Measurements from ENCODE around the gene ZNF205. TPM values are rescaled to one million over a fixed set of nuclear protein-coding genes. Genes with fewer than 3 reads are reported as not detected.

ZNF205 gene
- total RNA-seq, 4 donors from 2014 or later = 9.7 to 13.9 (median 11.9) TPM

GRCh38 chr16:3086596-3087242 is 25.7 kb upstream of the ZNF205 start:
- intact Hi-C loops (cut with DNase I) = no loop called here
- Histone ChIP-seq H3K36me3 (no peaks in the 10 kb centered on the region), H3K27me3 (peaks cover 0 to 26% (median 0%) of the 10 kb centered on the region in 4 donors), H3K27ac (peak overlapping the region; percentile 19 to 84 (median 50)), H3K9me3 (no peaks in the 10 kb centered on the region), H3K4me1 (peaks cover 0 to 23% (median 0%) of the 10 kb centered on the region in 3 donors), H3K4me3 (peak overlapping the region; percentile 6 to 48 (median 22))
- WGBS, 2 donors = 49 to 80% methylated on average over 2 to 6 of the region's 14 CpGs
- DNase-seq = no peak
- TF ChIP-seq POLR2A (IDR thresholded peaks at IDR 0.05) = no peak
- TF ChIP-seq, protein P1, sequence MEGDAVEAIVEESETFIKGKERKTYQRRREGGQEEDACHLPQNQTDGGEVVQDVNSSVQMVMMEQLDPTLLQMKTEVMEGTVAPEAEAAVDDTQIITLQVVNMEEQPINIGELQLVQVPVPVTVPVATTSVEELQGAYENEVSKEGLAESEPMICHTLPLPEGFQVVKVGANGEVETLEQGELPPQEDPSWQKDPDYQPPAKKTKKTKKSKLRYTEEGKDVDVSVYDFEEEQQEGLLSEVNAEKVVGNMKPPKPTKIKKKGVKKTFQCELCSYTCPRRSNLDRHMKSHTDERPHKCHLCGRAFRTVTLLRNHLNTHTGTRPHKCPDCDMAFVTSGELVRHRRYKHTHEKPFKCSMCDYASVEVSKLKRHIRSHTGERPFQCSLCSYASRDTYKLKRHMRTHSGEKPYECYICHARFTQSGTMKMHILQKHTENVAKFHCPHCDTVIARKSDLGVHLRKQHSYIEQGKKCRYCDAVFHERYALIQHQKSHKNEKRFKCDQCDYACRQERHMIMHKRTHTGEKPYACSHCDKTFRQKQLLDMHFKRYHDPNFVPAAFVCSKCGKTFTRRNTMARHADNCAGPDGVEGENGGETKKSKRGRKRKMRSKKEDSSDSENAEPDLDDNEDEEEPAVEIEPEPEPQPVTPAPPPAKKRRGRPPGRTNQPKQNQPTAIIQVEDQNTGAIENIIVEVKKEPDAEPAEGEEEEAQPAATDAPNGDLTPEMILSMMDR (IDR thresholded peaks at IDR 0.05) = no peak

DNA sequence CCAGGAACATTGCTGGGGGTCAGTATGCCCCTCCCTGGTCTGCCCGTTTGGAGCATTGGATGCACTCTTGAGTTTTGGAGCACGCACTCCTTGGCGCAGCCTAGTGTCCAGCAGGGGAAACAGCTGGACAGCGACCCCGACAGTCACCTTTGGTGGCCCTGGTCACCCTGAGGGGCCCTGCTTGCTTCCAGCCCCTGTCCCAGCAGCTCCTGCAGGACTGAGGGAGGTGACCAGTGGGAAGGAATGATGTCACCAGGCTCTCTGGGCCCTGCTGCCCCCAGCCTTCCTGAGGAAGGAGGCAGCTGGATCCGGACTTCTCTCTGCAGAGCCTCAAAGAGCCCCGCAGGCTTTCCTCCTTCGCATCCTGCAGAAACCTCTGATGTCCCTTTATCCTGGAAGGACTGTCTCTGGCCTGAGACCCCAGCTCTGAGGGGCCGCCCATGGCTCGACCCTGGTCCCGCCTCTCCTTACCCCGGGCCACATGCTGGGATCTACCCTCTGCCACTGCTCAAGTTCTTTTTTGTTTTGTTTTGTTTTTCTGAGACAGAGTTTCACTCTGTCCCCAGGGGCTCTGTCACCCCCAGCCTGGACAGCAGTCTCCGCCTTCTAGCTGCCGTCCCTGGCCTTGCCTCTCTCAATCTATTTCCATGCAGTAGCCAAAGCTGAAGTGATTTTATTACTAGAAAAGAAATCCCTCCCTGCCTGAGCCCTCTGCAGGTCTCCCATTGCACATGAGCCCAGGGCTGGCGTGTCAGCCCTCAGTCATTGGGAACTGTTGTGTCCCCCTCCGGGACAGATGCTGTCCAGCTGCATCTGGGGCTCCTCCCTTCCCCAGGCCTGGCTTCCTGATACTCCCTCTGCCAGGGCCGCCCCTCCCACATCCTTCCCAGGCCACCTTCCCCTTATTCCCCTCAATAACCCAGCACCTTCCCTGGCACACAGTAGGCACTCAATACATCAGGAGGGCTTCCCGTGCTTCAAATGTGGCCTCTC is 24.8 kb upstream of the ZNF205 start:
- H3K27ac ChIP-seq = peak overlapping the region; percentile 19 to 84 (median 50)
- H3K4me1 ChIP-seq = peaks cover 0 to 23% (median 0%) of the 10 kb centered on the region in 3 donors
- peaks cover 0 to 34% (median 0%) of the 10 kb centered on the region in 4 donors for H3K27me3 ChIP-seq
- peak overlapping the region in 3 of 4 donors; percentile 12 to 48 (median 32) for H3K4me3 ChIP-seq
- WGBS, 2 donors = 50 to 63% methylated on average over 13 to 15 of the region's 18 CpGs
- no peaks in the 10 kb centered on the region for H3K36me3 ChIP-seq
- DNase-seq = no peak
- TF ChIP-seq POLR2A (IDR thresholded peaks at IDR 0.05) = no peak
- TF ChIP-seq, protein P1 (IDR thresholded peaks at IDR 0.05) = peak in 1 of 6 experiments; percentile 7
- intact Hi-C loops (cut with DNase I) = no loop called here
- no peaks in the 10 kb centered on the region for H3K9me3 ChIP-seq

GRCh38 chr16:3088450-3088849 is 23.9 kb upstream of the ZNF205 start:
- Histone ChIP-seq H3K36me3 (no peaks in the 10 kb centered on the region), H3K4me3 (no peak overlapping the region), H3K9me3 (no peaks in the 10 kb centered on the region), H3K27me3 (peaks cover 0 to 39% (median 0%) of the 10 kb centered on the region in 4 donors), H3K27ac (peak overlapping the region in 2 of 4 donors; percentile 69 to 84), H3K4me1 (peaks cover 0 to 23% (median 0%) of the 10 kb centered on the region in 3 donors)
- TF ChIP-seq, protein P1 (IDR thresholded peaks at IDR 0.05) = no peak
- no peak for TF ChIP-seq POLR2A (IDR thresholded peaks at IDR 0.05)
- WGBS, 2 donors = 47% methylated on average over 2 of the region's 7 CpGs
- intact Hi-C loops (cut with DNase I) = no loop called here
- no peak for DNase-seq

GRCh38 chr16:3088925-3089716 is 23.3 kb upstream of the ZNF205 start:
- no peaks in the 10 kb centered on the region for H3K9me3 ChIP-seq
- no peak overlapping the region for H3K27ac ChIP-seq
- no peak for TF ChIP-seq POLR2A (IDR thresholded peaks at IDR 0.05)
- TF ChIP-seq, protein P1 (IDR thresholded peaks at IDR 0.05) = no peak
- peaks cover 0 to 23% (median 0%) of the 10 kb centered on the region in 3 donors for H3K4me1 ChIP-seq
- intact Hi-C loops (cut with DNase I) = no loop called here
- 91 to 92% methylated on average over 28 to 33 of the region's 71 CpGs for WGBS, 2 donors
- peaks cover 0 to 39% (median 0%) of the 10 kb centered on the region in 4 donors for H3K27me3 ChIP-seq
- no peak for DNase-seq
- no peaks in the 10 kb centered on the region for H3K36me3 ChIP-seq
- H3K4me3 ChIP-seq = no peak overlapping the region
